ENCODE data around the gene FRMPD4.

Gene FRMPD4

DNA sequence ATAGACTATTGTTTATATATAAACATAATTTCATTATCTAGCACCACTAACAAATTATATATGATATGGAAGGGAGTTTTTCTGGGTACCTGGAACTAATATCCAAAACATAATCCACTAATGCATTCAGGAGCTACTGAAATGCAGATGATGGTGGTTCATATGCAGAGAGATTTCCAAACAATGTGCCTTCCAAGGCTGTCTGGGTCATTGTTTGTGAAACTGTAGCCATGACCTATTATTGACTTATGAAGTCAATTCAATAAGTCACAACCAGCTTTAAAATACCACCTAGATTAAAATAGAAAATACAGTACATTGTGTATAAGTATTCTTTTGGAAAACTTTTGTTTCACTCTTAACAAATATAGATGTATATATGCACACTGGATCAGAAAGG lies 415.9 kb downstream of the FRMPD4 start:
- DNase-seq = no peak

DNA sequence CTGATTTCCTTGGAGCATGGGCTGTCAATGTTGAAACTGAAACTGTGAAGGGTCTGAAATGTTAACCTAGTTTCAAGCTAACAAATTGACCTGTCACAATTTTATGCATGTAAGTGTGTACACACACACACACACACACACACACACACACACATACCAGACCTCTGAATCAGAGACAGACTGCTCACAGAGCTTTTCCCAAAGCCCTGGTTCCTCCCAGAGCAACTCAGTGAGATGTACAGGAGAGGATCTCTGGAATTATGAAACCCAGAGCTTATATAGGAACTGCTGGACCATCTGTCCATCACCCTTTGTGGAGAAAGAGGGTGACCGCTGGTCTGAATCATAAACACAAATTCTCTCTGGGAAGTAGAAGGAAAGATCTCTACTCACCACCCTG lies 424.8 kb downstream of the FRMPD4 start:
- DNase-seq = no peak

GRCh38 chrX:12564221-12564620 lies 425.9 kb downstream of the FRMPD4 start:
- no peak for DNase-seq

GRCh38 chrX:12567857-12568256 lies 429.6 kb downstream of the FRMPD4 start:
- DNase-seq = peak in 2 of 3 donors; percentile 2 to 18

GRCh38 chrX:12570859-12571501 lies 432.7 kb downstream of the FRMPD4 start:
- no peak for DNase-seq

- no peak for DNase-seq
Observed at GRCh38 chrX:12579311-12579710, 441.0 kb downstream of the FRMPD4 start.

- DNase-seq = no peak
Observed at GRCh38 chrX:12580548-12580947, 442.3 kb downstream of the FRMPD4 start.

GRCh38 chrX:12581546-12581945 lies 443.3 kb downstream of the FRMPD4 start:
- DNase-seq = no peak

DNA sequence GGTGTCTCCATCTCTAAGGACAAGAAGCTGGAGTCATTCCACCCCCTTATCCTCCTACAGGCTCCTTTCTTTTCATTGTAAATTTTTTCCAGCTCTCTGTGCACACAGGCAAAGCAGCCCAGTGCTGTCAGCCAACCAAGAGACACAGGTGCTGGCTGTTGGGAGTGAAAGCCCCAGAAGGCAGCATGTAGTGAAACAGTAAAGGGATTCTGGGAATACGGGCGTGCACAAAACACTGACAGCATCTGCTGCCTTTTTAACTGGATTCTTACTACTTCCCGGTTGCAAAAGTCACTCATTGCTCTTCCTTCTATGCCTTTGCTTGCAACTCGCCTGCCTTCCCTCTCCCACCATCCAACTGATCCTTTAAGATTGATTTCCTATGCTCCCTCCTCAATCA lies 444.4 kb downstream of the FRMPD4 start:
- DNase-seq = no peak

GRCh38 chrX:12583543-12583942 lies 445.3 kb downstream of the FRMPD4 start:
- DNase-seq = no peak

DNA sequence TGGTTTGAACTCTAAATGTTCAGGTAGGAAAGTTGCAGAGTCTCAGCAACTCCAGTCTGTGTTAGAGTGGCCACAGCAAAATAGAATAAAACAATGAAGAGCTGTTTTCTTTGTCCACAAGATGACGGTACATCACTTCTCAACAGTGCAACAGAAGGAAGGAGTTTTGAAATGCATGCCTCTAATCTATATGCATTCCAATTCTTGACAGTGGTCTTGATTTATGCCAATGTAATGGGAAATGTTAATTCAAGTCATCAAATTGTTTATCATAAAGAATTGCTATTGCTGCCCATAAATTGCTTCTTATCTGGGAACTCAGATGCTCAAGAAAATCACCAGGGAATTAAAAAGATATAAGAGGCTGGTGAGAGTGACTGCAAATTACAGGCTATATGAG lies 457.4 kb downstream of the FRMPD4 start:
- no peak for DNase-seq

DNA sequence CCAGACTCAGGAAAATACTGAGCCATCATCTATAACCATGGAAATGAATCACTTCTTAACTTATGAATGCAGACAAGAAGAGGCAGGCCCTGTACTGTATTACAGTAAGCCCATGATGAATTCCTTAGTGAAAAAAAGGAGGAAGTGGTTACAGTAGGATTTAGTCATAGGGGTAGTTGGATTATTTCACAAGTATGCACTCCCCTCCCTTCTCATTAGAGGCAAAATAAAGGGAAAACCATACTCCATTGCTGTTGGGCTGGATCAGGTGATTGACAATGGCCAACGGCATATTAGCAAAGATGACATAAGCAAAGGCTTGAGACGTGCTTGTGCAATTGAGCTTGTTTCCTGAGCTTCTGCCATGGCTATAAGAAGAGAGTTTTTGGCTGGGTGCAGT lies 471.8 kb downstream of the FRMPD4 start:
- peak; percentile 40 to 87 (median 78) for DNase-seq

DNA sequence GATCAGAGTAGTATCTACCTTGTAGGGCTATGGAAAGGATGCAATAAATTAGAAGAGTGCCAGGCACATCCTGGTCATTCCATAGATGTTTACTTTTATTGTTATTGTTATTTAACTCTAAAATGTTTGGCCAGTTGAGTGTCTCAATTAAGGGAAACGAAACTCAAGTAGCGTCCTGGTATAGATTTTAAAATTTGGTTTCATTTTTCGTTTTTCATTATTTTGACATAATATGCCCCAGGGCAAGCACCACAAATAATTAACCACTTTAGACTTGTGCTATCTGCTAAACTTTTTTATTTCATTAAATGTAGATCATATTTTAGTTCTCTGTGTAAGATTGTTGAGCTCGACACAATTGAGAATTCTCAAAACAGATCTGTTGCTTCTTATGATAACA lies 473.2 kb downstream of the FRMPD4 start:
- DNase-seq = no peak

GRCh38 chrX:12614266-12614665 lies 476.0 kb downstream of the FRMPD4 start:
- DNase-seq = no peak

DNA sequence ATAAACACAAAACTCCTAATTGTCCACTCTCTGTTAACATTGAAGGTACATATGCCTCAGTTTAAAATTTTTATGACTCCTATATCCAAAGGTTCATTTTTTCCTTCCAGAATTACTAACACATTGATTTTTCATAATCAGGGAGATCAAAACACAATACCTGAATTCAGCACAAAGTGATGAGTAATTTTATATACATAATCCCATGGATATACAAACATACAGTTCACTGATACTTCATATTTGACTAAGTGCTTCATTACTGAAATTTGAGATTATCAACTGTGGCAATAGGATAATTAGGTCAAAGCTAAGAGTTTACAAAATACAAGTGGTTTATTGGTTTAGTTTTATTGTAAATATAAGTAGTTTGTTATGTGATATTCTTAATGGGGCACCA lies 476.8 kb downstream of the FRMPD4 start:
- DNase-seq = no peak

- no peak for DNase-seq
Observed at GRCh38 chrX:12617241-12617640, 479.0 kb downstream of the FRMPD4 start.

DNA sequence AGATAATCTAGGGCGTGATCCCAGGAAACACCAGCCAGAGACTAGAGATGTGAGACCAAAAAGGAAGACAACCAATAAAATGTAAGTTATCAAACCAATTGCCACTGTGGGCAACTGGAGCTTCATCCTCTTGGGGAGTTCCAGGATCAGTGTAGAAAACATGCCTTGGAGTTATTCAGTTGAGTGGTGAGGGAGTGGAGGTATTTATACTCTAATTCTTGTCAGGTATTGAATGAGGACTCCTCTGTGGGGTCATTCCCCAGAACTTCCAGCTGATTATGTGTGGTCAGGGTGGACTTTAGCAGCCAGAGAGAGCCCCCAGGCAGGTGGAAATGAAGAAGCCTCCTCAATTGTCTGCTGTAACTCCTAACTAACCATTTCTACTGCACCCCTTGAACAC lies 509.0 kb downstream of the FRMPD4 start:
- no peak for DNase-seq

DNA sequence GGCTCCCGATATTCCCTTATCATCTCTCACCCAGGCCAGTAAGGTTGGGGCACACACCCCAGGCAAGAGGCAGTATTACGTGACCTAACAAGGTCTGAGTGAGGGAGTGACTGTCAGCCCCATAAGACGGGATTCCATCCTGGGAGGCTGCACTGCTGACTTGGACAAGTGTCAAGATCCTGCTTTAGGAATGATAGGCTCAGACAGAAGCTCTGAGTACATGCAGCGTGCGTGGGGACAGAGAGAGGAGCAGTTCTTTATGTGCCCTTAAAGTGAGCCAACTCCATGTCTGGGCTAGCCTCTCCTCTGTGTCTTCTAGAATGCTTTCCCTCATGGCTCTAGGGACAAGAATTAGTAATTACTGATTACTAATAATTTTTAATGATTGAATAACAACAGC lies 510.7 kb downstream of the FRMPD4 start:
- no peak for DNase-seq

DNA sequence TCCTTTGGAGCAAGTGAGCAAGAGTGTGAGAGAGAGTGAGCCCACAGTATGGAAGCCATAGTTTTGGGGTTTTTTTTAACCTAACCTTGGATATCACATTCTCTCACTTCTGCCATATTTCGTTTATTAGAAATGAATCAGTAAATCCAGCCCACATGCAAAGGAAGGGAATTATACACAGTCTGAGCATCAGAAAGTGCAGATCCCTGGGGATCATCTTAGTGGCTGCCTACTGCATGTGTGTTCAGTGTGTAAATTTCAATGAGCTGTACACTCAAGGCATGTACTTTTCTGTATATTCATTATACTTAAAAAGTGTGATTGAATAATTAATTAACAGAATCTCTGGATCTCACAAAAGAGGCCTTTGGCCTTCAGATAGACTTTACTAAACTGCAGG lies 519.2 kb downstream of the FRMPD4 start:
- no peak for DNase-seq

DNA sequence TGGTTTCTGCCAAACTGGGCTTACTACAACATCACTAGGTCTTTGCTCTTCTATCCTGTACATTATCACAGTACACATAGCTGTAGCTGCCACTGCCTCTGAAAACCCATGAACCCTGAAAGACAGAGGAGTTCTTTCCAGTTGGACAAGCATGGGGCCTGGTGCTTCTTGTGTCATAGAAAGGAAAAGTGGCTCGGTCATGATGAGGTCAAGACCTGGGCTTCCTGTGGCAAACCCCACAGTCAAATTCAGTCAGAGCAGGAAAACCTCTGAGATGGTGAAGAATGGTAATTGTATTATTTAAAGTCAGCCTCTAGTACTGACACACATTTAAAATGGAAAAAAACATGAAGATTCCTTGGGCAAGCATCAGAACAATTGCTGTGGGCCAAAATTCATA lies 519.6 kb downstream of the FRMPD4 start:
- peak in 1 of 3 donors; percentile 3 for DNase-seq

DNA sequence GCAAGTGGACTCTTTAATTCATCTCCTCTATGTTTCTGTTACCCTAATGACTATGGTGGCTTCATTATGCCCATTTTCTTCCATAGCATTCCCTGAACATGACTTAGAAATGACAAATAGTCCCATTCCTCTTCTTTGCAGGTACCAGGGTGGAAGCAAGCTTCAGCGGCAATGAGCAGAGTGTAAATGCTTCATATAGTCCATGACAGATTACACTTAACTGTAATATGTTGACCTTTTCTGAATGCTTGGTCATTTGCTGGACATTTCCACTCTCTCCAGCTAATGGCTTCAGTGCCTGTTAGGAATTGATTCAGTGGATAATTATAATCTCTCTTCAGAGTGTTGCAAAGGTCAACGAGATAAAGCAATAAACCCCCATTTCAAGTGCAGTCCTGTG lies 523.2 kb downstream of the FRMPD4 start:
- DNase-seq = no peak

GRCh38 chrX:12672367-12673106 lies 534.3 kb downstream of the FRMPD4 start:
- no peak for DNase-seq

GRCh38 chrX:12673487-12673886 lies 535.2 kb downstream of the FRMPD4 start:
- DNase-seq = no peak

DNA sequence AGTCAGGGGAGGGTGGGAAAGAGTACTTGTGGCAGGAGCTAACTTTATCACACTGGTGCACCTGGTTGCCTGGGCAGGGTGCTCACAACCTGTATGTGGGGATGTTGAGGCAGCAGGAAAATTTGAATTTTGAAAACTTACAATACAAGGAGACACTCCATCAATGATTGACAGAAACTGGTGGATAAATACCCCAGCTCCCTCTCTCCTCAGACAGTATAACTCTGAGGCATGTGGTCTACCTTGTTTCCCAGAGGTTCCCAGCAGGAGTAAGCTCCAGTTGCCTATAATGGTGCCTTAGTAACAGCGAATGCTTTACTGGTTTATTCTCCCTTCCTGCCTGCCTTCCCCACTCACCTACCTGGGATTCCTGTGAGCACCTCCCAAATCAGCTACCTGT lies 541.2 kb downstream of the FRMPD4 start:
- DNase-seq = no peak

DNA sequence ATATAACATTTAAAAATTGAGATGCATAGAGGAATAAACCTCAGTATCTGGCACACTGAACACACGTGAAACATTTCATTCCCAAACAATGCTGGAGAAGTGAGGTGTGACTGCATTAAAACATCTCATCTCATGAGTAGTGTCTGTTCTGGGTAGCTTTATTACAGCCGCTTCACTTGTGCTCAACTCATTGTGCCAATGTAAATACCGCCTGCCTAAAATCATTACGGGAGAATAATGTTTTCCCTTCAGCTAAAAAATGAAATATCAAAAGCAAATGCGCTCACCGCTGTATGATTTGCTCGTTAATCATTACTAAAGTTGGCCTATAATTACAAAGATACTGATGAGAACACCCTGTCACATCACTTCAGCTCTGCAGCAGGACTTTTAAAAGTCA lies 542.8 kb downstream of the FRMPD4 start:
- no peak for DNase-seq
